BE2C (cell line): ENCODE results near the gene ADGRE2.

Experiments used
- DNase-seq: peaks from one replicate; pipeline ENCODE4 v3.0.0-alpha.2; 2020
- H3K27me3 ChIP-seq: fragments of 250-450 bp; sonication (Bioruptor Pico); 2 replicates; pipeline ENCODE4 v1.5.1; 2020; ENCODE audit warnings: mild to moderate bottlenecking
- H3K36me3 ChIP-seq: fragments of 250-450 bp; sonication (Bioruptor Pico); 2 replicates; pipeline ENCODE4 v1.5.1; 2020; ENCODE audit warnings: mild to moderate bottlenecking
- H3K4me1 ChIP-seq: fragments of 250-450 bp; sonication (Bioruptor Pico); 2 replicates; pipeline ENCODE4 v1.5.1; 2020
- H3K4me3 ChIP-seq: 2 replicates; pipeline ENCODE4 v1.5.1; 2011; ENCODE audit warnings: low read depth, low read length
- H3K9me3 ChIP-seq: fragments of 250-450 bp; sonication (Bioruptor Pico); 2 replicates; pipeline ENCODE4 v1.5.1; 2020
- CTCF ChIP-seq: IDR thresholded peaks from 2 replicates; pipeline ENCODE4 v1.5.1; 2012; ENCODE audit warnings: mild to moderate bottlenecking, low read depth, low read length

The ADGRE2 gene

GRCh38 chr19:14683439-14683838, 94.9 kb downstream of the ADGRE2 start:
- DNase-seq = no peak
- Histone ChIP-seq H3K27me3 (peaks cover 5% of the 10 kb centered on the region; the same call in 1 of the 2 replicates), H3K4me3 (no peak overlapping the region), H3K4me1 (no peaks in the 10 kb centered on the region), H3K9me3 (no peaks in the 10 kb centered on the region), H3K36me3 (no peaks in the 10 kb centered on the region)
- no peak for TF ChIP-seq CTCF
